IMR-90 (cell line): ENCODE data around the gene GARIN5A. TPM values are rescaled to one million over a fixed set of nuclear protein-coding genes. Genes with fewer than 3 reads are reported as not detected.

ENCODE experiments used
- ATAC-seq: fragments of 200-7000 bp; cut with Tn5 transposase; 2 replicates; pipeline ENCODE4 v1.9.1; 2020; ENCODE audit warnings: low read depth, mild to moderate bottlenecking, moderate library complexity
- BruUV-seq: library from RNA; stranded (reverse); fragments of 400-500 nt; replicated peaks from 2 replicates; lab custom pipeline; 2021; lab: Mats Ljungman, UMichigan
- CTCF ChIA-PET: fragments of 300-600 bp; formaldehyde crosslinking; extraction: SDS; loops from one replicate; lab custom pipeline; 2021; ENCODE audit warnings: antibody characterized with exemption; lab: Yijun Ruan, JAX
- POLR2A ChIA-PET: fragments of 300-600 bp; sonication (Branson Sonifier 250); formaldehyde crosslinking; loops from one replicate; lab custom pipeline; 2022; ENCODE audit warnings: antibody characterized with exemption; ENCODE audit not compliant: unreplicated experiment; lab: Charles Lee
- DNase-seq: peaks from one replicate; pipeline ENCODE4 v3.0.0; 2013
- H2AFZ ChIP-seq: replicated peaks from 2 replicates; pipeline ENCODE3; 2013; ENCODE audit warnings: low read length, mild to moderate bottlenecking; ENCODE audit not compliant: poor library complexity
- H2AK5ac ChIP-seq: 2 replicates; pipeline ENCODE4 v1.6.1; 2013; ENCODE audit warnings: low read depth, low read length, inconsistent platforms
- H2AK9ac ChIP-seq: replicated peaks from 2 replicates; pipeline ENCODE3; 2013; ENCODE audit warnings: mild to moderate bottlenecking, low read depth, low read length, moderate library complexity; ENCODE audit not compliant: poor library complexity
- H2BK120ac ChIP-seq: 2 replicates; pipeline ENCODE4 v1.6.1; 2013; ENCODE audit warnings: low read depth, low read length, inconsistent platforms
- H2BK15ac ChIP-seq: 3 replicates; pipeline ENCODE4 v1.6.1; 2013; ENCODE audit warnings: low read depth, low read length, inconsistent platforms
- H2BK20ac ChIP-seq: 2 replicates; pipeline ENCODE4 v1.6.1; 2013; ENCODE audit warnings: low read depth, mild to moderate bottlenecking, inconsistent platforms, low read length, moderate library complexity
- H2BK5ac ChIP-seq: 2 replicates; pipeline ENCODE4 v1.6.1; 2013; ENCODE audit warnings: mild to moderate bottlenecking, low read depth, low read length, inconsistent platforms; ENCODE audit not compliant: poor library complexity, severe bottlenecking
- H3K14ac ChIP-seq: replicated peaks from 2 replicates; pipeline ENCODE4 v1.6.1; 2013; ENCODE audit warnings: low read depth, low read length, inconsistent platforms
- H3K18ac ChIP-seq: 2 replicates; pipeline ENCODE4 v1.6.1; 2013; ENCODE audit warnings: low read depth, low read length, control low read depth
- H3K23ac ChIP-seq: 2 replicates; pipeline ENCODE4 v1.6.1; 2013; ENCODE audit warnings: low read depth, low read length, inconsistent platforms
- H3K27ac ChIP-seq: 2 replicates; pipeline ENCODE4 v1.5.1; 2013; ENCODE audit warnings: mild to moderate bottlenecking, control low read depth, low read length; ENCODE audit not compliant: insufficient read depth
- H3K27me3 ChIP-seq: 2 replicates; pipeline ENCODE4 v1.6.1; 2013; ENCODE audit warnings: low read length; ENCODE audit not compliant: control insufficient read depth, insufficient read depth
- H3K36me3 ChIP-seq: 2 replicates; pipeline ENCODE4 v1.6.1; 2013; ENCODE audit warnings: low read length, mixed read lengths; ENCODE audit not compliant: control insufficient read depth, insufficient read depth
- H3K4ac ChIP-seq: 2 replicates; pipeline ENCODE4 v1.6.1; 2013; ENCODE audit warnings: low read depth, low read length, inconsistent platforms
- H3K4me1 ChIP-seq: 2 replicates; pipeline ENCODE4 v1.6.1; 2013; ENCODE audit warnings: low read length, mixed read lengths; ENCODE audit not compliant: control insufficient read depth, insufficient read depth
- H3K4me2 ChIP-seq: 2 replicates; pipeline ENCODE4 v1.6.1; 2013; ENCODE audit warnings: low read depth, mild to moderate bottlenecking, control low read depth, low read length, moderate library complexity
- H3K4me3 ChIP-seq: 2 replicates; pipeline ENCODE4 v1.5.1; 2013; ENCODE audit warnings: low read depth, mild to moderate bottlenecking, control low read depth, low read length, moderate library complexity; ENCODE audit not compliant: insufficient read depth
- H3K56ac ChIP-seq: 2 replicates; pipeline ENCODE4 v1.6.1; 2013; ENCODE audit warnings: low read length, inconsistent platforms; ENCODE audit not compliant: insufficient read depth; ENCODE audit errors: extremely low read depth
- H3K79me1 ChIP-seq, 2 experiments: 2 replicates each; pipeline ENCODE4 v1.6.1; 2013; ENCODE audit warnings: low read length in 2 of 2, inconsistent platforms in 1 of 2, low read depth in 1 of 2
- H3K9ac ChIP-seq: 2 replicates; pipeline ENCODE4 v1.6.1; 2013; ENCODE audit warnings: low read depth, low read length, control low read depth
- H3K9me1 ChIP-seq: 2 replicates; pipeline ENCODE4 v1.6.1; 2013; ENCODE audit warnings: low read length, inconsistent platforms; ENCODE audit not compliant: insufficient read depth
- H3K9me3 ChIP-seq: 2 replicates; pipeline ENCODE4 v1.6.1; 2013; ENCODE audit warnings: low read length; ENCODE audit not compliant: control insufficient read depth, insufficient read depth
- H4K20me1 ChIP-seq: 2 replicates; pipeline ENCODE4 v1.6.1; 2013; ENCODE audit warnings: low read length, inconsistent platforms; ENCODE audit not compliant: insufficient read depth
- H4K5ac ChIP-seq: 2 replicates; pipeline ENCODE4 v1.6.1; 2013; ENCODE audit warnings: mild to moderate bottlenecking, low read depth, low read length, control low read depth
- H4K8ac ChIP-seq, 2 experiments: 2 replicates each; pipeline ENCODE4 v1.6.1; 2013; ENCODE audit warnings: low read depth in 2 of 2, low read length in 2 of 2, control low read depth in 1 of 2, inconsistent platforms in 1 of 2
- H4K91ac ChIP-seq: 2 replicates; pipeline ENCODE4 v1.6.1; 2013; ENCODE audit warnings: low read depth, low read length, inconsistent platforms; ENCODE audit not compliant: insufficient read depth
- MAFK ChIP-seq: IDR thresholded peaks from 2 replicates; pipeline ENCODE4 v1.6.1; 2012; ENCODE audit warnings: low read depth, low read length, improper control_type of control experiment
- WGBS, 2 experiments: methylation state at CpG; one replicate each; pipeline versions ENCODE4 v1.1.5 to v1.1.7; 2013; ENCODE audit warnings: missing lambda C conversion rate in 2 of 2; ENCODE audit not compliant: insufficient read length in 1 of 2; ENCODE audit errors: extremely low coverage in 2 of 2; 5-methylcytosine and 5-hydroxymethylcytosine counted together
- dilution Hi-C: fragments of 300-500 bp; cut with HindIII; formaldehyde crosslinking; loops from one replicate; pipeline ENCODE4 v1.14.3; 2018; ENCODE audit warnings: low sequenced_read_pairs; ENCODE audit not compliant: unreplicated experiment
- in situ Hi-C: fragments of 300-500 bp; cut with MboI; formaldehyde crosslinking; loops from 3 replicates; pipeline ENCODE4 v1.14.3; 2019; ENCODE audit warnings: low sequenced_read_pairs, inconsistent platforms, mixed read lengths
- intact Hi-C: fragments of 100-400 bp; cut with micrococcal nuclease; formaldehyde crosslinking; loops from 2 replicates; pipeline ENCODE4 v1.10.0; 2022
- polyA plus RNA-seq, 3 experiments: library from polyadenylated mRNA; depleted of rRNA; stranded (reverse); fragments of >200 nt; gene quantifications; 2 replicates each; pipeline ENCODE4 v1.2.3, GENCODE V29; 2012; ENCODE audit warnings: low replicate concordance in 1 of 3
- total RNA-seq: library from RNA; depleted of rRNA; stranded (reverse); fragments of >200 nt; gene quantifications from 2 replicates; pipeline ENCODE4 v1.2.3, GENCODE V29; 2012

Gene GARIN5A
- total and polyA plus RNA-seq, 2 of the 4 experiments (the other 2 are of a cell fraction) = 0.53 TPM; not detected in 1

DNA sequence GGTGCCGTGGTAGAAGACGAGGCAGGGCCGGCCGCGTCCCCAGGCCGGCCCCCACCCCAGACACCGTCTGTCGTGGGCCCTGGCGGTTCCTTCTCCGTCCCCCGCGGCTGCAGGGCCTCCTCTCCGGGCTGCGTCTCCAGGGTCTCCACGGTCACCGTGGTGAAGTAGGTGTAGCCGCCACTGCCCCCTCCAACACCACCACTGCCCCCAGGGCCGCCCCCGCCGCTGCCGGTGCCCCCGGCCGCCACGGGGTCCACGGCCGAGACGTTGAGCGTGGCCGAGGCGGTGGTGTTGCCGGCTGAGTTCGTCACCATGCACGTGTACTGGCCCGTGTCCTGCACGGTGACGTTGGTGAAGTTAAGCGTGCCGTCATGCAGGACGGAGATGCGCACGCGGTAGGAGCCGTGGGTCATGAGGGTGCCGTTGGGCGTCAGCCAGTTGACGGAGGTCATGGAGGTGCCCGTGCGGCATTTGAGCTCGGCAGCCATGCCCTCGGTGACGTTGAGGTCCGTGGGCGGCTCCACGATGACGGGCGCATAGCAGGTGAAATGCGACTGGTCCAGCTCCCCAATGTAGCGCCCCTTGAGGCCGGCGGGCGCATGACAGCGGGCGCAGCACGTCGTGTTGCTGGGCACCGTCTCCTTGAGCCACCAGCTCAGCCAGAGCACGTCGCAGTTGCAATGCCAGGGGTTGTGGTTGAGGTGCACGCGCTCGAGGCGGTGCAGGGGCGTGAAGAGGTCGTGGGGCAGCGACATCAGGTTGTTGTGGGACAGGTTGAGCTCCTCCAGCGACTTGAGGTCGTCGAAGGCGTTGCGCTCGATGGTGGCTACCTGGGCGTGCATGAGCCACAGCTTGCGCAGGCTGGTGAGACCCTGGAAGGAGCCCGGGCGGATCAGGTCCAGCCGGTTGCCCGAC is 41.7 kb upstream of the GARIN5A start:
- dilution Hi-C loops = no loop called here
- WGBS, 2 experiments = 92% methylated on average over 57 of the region's 87 CpGs; no CpG with 5 or more reads in 1 of the 2 experiments

More for the DNA sequence above, 41.7 kb upstream of the GARIN5A start:
- Histone ChIP-seq H3K14ac (no peak overlapping the region), H3K23ac (no peak overlapping the region), H2BK120ac (no peak overlapping the region), H3K4me1 (no peaks in the 10 kb centered on the region), H4K20me1 (no peaks in the 10 kb centered on the region), H2BK15ac (no peak overlapping the region), H3K36me3 (no peaks in the 10 kb centered on the region), H3K4me2 (no peak overlapping the region), H3K79me1 (no peaks in the 10 kb centered on the region), H4K5ac (no peak overlapping the region), H2AFZ (peak overlapping the region; percentile 51), H3K4me3 (no peak overlapping the region), H3K56ac (no peak overlapping the region), H2BK5ac (no peak overlapping the region), H2BK20ac (no peak overlapping the region), H3K27me3 (no peaks in the 10 kb centered on the region), H4K91ac (no peak overlapping the region), H3K9ac (no peak overlapping the region), H3K27ac (no peak overlapping the region), H2AK5ac (no peak overlapping the region), H3K18ac (no peak overlapping the region), H3K4ac (no peak overlapping the region), H3K9me1 (no peaks in the 10 kb centered on the region), H3K9me3 (no peaks in the 10 kb centered on the region), H4K8ac (no peak overlapping the region), H2AK9ac (no peak overlapping the region)
- intact Hi-C loops (no loop called here), in situ Hi-C loops (no loop called here)
- ATAC-seq = no peak
- POLR2A ChIA-PET = no interaction called here
- no peak for DNase-seq
- CTCF ChIA-PET = no interaction called here
- BruUV-seq = no TSS peak
- no peak for TF ChIP-seq MAFK
